ENCODE data around the gene VAV2. TPM values are rescaled to one million over a fixed set of nuclear protein-coding genes. Genes with fewer than 3 reads are reported as not detected.

VAV2 gene
- polyA plus RNA-seq, 2 of the 4 experiments (the other 2 are of a cell fraction) = 9.8 to 21.4 TPM

- no peak for DNase-seq (ENCODE audit: low read depth in 1 of 2, low spot score in 1 of 2)
- peak; percentile 2 to 3; a peak in 1 of 6 replicates for ATAC-seq
- TF ChIP-seq E2F6 (IDR thresholded peaks at IDR 0.05; ENCODE audit: borderline replicate concordance, low read depth) = 0 out of 2 replicates have a peak, but pooled peaks have one; percentile 22
- TF ChIP-seq EP300 (IDR thresholded peaks at IDR 0.05) = no peak
- peak; percentile 56; the same call in 1 of the 2 replicates for TF ChIP-seq MAX (IDR thresholded peaks at IDR 0.05)
- Histone ChIP-seq H3K4me2 (peak overlapping the region; percentile 99), H3K27ac (peak overlapping the region; percentile 98 to 99), H3K4me3 (peak overlapping the region; percentile 98), H3K9me3 (no peaks in the 10 kb centered on the region), H3K4me1 (peaks cover 38% of the 10 kb centered on the region)
- CTCF ChIA-PET = interaction anchor here (0.6 to 3.2 kb wide), 5 partner anchors 15 to 265 kb away, joined by 3 to 19 read pairs (median 3); no protein-coding TSS in a partner anchor
- FAIRE-seq = no peak
- POLR2A ChIA-PET = interaction anchor here (0.9 kb wide), 1 partner anchor 117 kb away, joined by 4 read pairs; no protein-coding TSS in a partner anchor
- WGBS (ENCODE audit: missing lambda C conversion rate) = 4% methylated on average over 8 of the region's 82 CpGs
These were observed 756 bp downstream of the VAV2 start for GRCh38 chr9:133991214-133991921.

GRCh38 chr9:133990366-133991213 lies 1.5 kb downstream of the VAV2 start:
- DNase-seq (ENCODE audit: low read depth in 1 of 2, low spot score in 1 of 2) = peak; percentile 46 to 75
- POLR2A ChIA-PET = interaction anchor here (0.9 kb wide), 1 partner anchor 116 kb away, joined by 4 read pairs; no protein-coding TSS in a partner anchor
- 18% methylated on average over 15 of the region's 31 CpGs for WGBS (ENCODE audit: missing lambda C conversion rate)

More at GRCh38 chr9:133990366-133991213, 1.5 kb downstream of the VAV2 start:
- Histone ChIP-seq H3K4me3 (peak overlapping the region; percentile 98), H3K4me1 (peaks cover 38% of the 10 kb centered on the region), H3K9me3 (no peaks in the 10 kb centered on the region), H3K4me2 (peak overlapping the region; percentile 99), H3K27ac (peak overlapping the region; percentile 98 to 99)
- CTCF ChIA-PET = interaction anchor here (0.6 to 3.2 kb wide), 5 partner anchors 16 to 266 kb away, joined by 3 to 19 read pairs (median 3); no protein-coding TSS in a partner anchor
- FAIRE-seq = no peak
- TF ChIP-seq ZC3H11A (IDR thresholded peaks at IDR 0.05) (no peak), MAX (IDR thresholded peaks at IDR 0.05) (peak; percentile 77; the same call in 1 of the 2 replicates), POLR2A (IDR thresholded peaks at IDR 0.05; ENCODE audit: low read length) (peak; percentile 34; the same call in 1 of the 2 replicates), ZFP36 (IDR thresholded peaks at IDR 0.05; ENCODE audit: borderline replicate concordance, partially characterized antibody) (no peak), ESRRA (IDR thresholded peaks at IDR 0.05; ENCODE audit: borderline replicate concordance, low read length) (no peak), HOXB13 (CRISPR knock-in tag; IDR thresholded peaks at IDR 0.05; ENCODE audit: low read depth) (no peak), ZSCAN20 (CRISPR knock-in tag; IDR thresholded peaks at IDR 0.05) (no peak), E2F6 (IDR thresholded peaks at IDR 0.05; ENCODE audit: borderline replicate concordance, low read depth) (0 out of 2 replicates have a peak, but pooled peaks have one; percentile 36), FOSL2 (IDR thresholded peaks at IDR 0.05) (no peak), FOSL2 (CRISPR knock-in tag; IDR thresholded peaks at IDR 0.05) (peak; percentile 78), PBX3 (IDR thresholded peaks at IDR 0.05) (no peak), ATOH8 (CRISPR knock-in tag; IDR thresholded peaks at IDR 0.05; ENCODE audit: low read depth) (no peak), BCL3 (IDR thresholded peaks at IDR 0.05) (no peak)
- ATAC-seq = peak; percentile 16 to 37; a peak in 4 of 6 replicates

Measured in A549 (cell line).